Endothelial cell of umbilical vein (primary cell): Measurements from ENCODE around the gene ROBO2. TPM values are rescaled to one million over a fixed set of nuclear protein-coding genes. Genes with fewer than 3 reads are reported as not detected.

Source experiments
- BruUV-seq: library from RNA; stranded (reverse); fragments of 400-500 nt; replicated peaks from 2 replicates; lab custom pipeline; 2021; lab: Mats Ljungman, UMichigan
- CTCF ChIA-PET: fragments of 300-600, 350-600 bp; sonication (Branson Sonifier 250); formaldehyde crosslinking; loops from one replicate; lab custom pipeline; 2021; ENCODE audit warnings: antibody characterized with exemption, inconsistent platforms; lab: Charles Lee
- POLR2A ChIA-PET: fragments of 300-600, 350-600 bp; sonication (Branson Sonifier 250); formaldehyde crosslinking; loops from one replicate; lab custom pipeline; 2021; ENCODE audit warnings: antibody characterized with exemption, inconsistent platforms; lab: Charles Lee
- DNase-seq: peaks from one replicate; pipeline ENCODE4 v3.0.0-alpha.2; 2011; ENCODE audit warnings: low read depth, low spot score
- FAIRE-seq: peaks from 2 replicates; lab custom pipeline; 2011; peaks lifted over from hg19 to GRCh38; lab: Jason Lieb, UNC
- H2AFZ ChIP-seq: 2 replicates; pipeline ENCODE4 v1.6.0; 2012; ENCODE audit warnings: low read depth, low read length, control low read depth, inconsistent platforms
- H3K27ac ChIP-seq: 2 replicates; pipeline ENCODE4 v1.5.1; 2011; ENCODE audit warnings: low read depth, mild to moderate bottlenecking, control low read depth, low read length, moderate library complexity; ENCODE audit not compliant: insufficient read depth
- H3K27me3 ChIP-seq, 2 experiments: 2 replicates each; pipeline versions ENCODE4 v1.6.0 to v1.6.1; 2011; ENCODE audit warnings: low read length in 2 of 2, mixed read lengths in 1 of 2; ENCODE audit not compliant: control insufficient read depth in 2 of 2, insufficient read depth in 2 of 2
- H3K36me3 ChIP-seq, 2 experiments: 2 replicates in 1 of 2; 3 replicates in 1 of 2; pipeline ENCODE4 v1.5.1; 2011; ENCODE audit warnings: low read length in 2 of 2, mild to moderate bottlenecking in 1 of 2, moderate library complexity in 1 of 2; ENCODE audit not compliant: control insufficient read depth in 2 of 2, insufficient read depth in 2 of 2; ENCODE audit errors: extremely low read depth in 1 of 2
- H3K4me1 ChIP-seq: 3 replicates; pipeline ENCODE4 v1.5.1; 2011; ENCODE audit warnings: mild to moderate bottlenecking, low read length; ENCODE audit not compliant: control insufficient read depth, insufficient read depth; ENCODE audit errors: extremely low read depth
- H3K4me2 ChIP-seq: 2 replicates; pipeline ENCODE4 v1.6.1; 2011; ENCODE audit warnings: low read length, control low read depth, mixed read lengths; ENCODE audit not compliant: insufficient read depth
- H3K4me3 ChIP-seq, 3 experiments: fragments of 200-600 bp in 1 of 3; sonication (generic), shearing (Covaris generic) in 1 of 3; replicated peaks in 1 of 3; 2 replicates each; pipeline ENCODE4 v1.5.1; 2011 to 2016; ENCODE audit warnings: control low read depth in 3 of 3, low read length in 3 of 3, mild to moderate bottlenecking in 2 of 3, inconsistent platforms in 1 of 3, low read depth in 1 of 3, moderate library complexity in 1 of 3; ENCODE audit not compliant: insufficient read depth in 1 of 3
- H3K79me2 ChIP-seq: 2 replicates; pipeline ENCODE4 v1.6.0; 2012; ENCODE audit warnings: low read length, inconsistent platforms; ENCODE audit not compliant: control insufficient read depth, insufficient read depth
- H3K9ac ChIP-seq: replicated peaks from 2 replicates; pipeline ENCODE3; 2011; ENCODE audit warnings: low read length, control low read depth; ENCODE audit not compliant: insufficient read depth; ENCODE audit errors: extremely low read depth
- H3K9me1 ChIP-seq: replicated peaks from 3 replicates; pipeline ENCODE4 v1.6.0; 2011; ENCODE audit warnings: mild to moderate bottlenecking, low read length; ENCODE audit not compliant: control insufficient read depth, insufficient read depth; ENCODE audit errors: extremely low read depth
- H3K9me3 ChIP-seq: replicated peaks from 2 replicates; pipeline ENCODE4 v1.5.1; 2012; ENCODE audit warnings: low read length, inconsistent platforms; ENCODE audit not compliant: control insufficient read depth, insufficient read depth
- H4K20me1 ChIP-seq: replicated peaks from 2 replicates; pipeline ENCODE3; 2011; ENCODE audit warnings: mild to moderate bottlenecking, low read length; ENCODE audit not compliant: control insufficient read depth, insufficient read depth; ENCODE audit errors: extremely low read depth
- EZH2 ChIP-seq: IDR thresholded peaks from 2 replicates; pipeline ENCODE4 v1.6.1; 2012; ENCODE audit warnings: borderline replicate concordance, low read depth, mild to moderate bottlenecking, moderate library complexity, low read length, inconsistent platforms; ENCODE audit not compliant: severe bottlenecking
- FOS ChIP-seq: IDR thresholded peaks from 2 replicates; pipeline ENCODE4 v1.6.1; 2011; ENCODE audit warnings: mild to moderate bottlenecking, low read length, moderate library complexity, borderline replicate concordance; ENCODE audit not compliant: insufficient read depth
- GATA2 ChIP-seq: IDR thresholded peaks from 2 replicates; pipeline ENCODE4 v1.7.0; 2011; ENCODE audit warnings: low read depth, mild to moderate bottlenecking, moderate library complexity, mixed read lengths, low read length; ENCODE audit not compliant: insufficient read length, insufficient read depth
- JUN ChIP-seq: IDR thresholded peaks from 2 replicates; pipeline ENCODE4 v1.6.1; 2011; ENCODE audit warnings: borderline replicate concordance, low read depth; ENCODE audit not compliant: insufficient read length, insufficient read depth
- MYC ChIP-seq: IDR thresholded peaks from one replicate; pipeline ENCODE4 v1.6.1; 2011; ENCODE audit warnings: mild to moderate bottlenecking, low read depth, low read length
- POLR2A ChIP-seq: IDR thresholded peaks from 2 replicates; pipeline ENCODE4 v1.6.1; 2012; ENCODE audit warnings: low read depth, mild to moderate bottlenecking, control low read depth, low read length
- POLR2AphosphoS5 ChIP-seq: IDR thresholded peaks from 2 replicates; pipeline ENCODE4 v1.6.1; 2012; ENCODE audit warnings: low read depth, mild to moderate bottlenecking, control low read depth, low read length, moderate library complexity; ENCODE audit not compliant: insufficient read depth
- dilution Hi-C: fragments of 300-500 bp; cut with MboI; formaldehyde crosslinking; loops from one replicate; pipeline ENCODE4 v1.15.0; 2019; ENCODE audit warnings: low sequenced_read_pairs; ENCODE audit not compliant: extremely low pct_ligation_motif_present
- intact Hi-C: fragments of 100-400 bp; cut with micrococcal nuclease; formaldehyde crosslinking; loops from one replicate; pipeline ENCODE4 v1.10.0; 2022
- polyA plus RNA-seq, 4 experiments: library from polyadenylated mRNA; depleted of rRNA in 3 of 4; stranded (reverse) in 3 of 4; unstranded in 1 of 4; fragments of >200 nt; gene quantifications; 2 replicates each; pipeline versions ENCODE4 v1.2.1 to v1.2.3, GENCODE V29; 2011 to 2012; ENCODE audit warnings: missing spikeins in 1 of 4
- total RNA-seq: library from RNA; stranded (reverse); gene quantifications from 2 replicates; pipeline ENCODE4 v1.2.3, GENCODE V29; 2021
- TF ChIP-seq, protein P1 (sequence below): IDR thresholded peaks from 2 replicates; pipeline ENCODE4 v1.6.1; 2011; ENCODE audit not compliant: insufficient read depth, insufficient read length
- TF ChIP-seq, protein P2 (sequence below), 2 donors: IDR thresholded peaks; 1 replicate in 1 of 2; 2 replicates in 1 of 2; pipeline ENCODE4 v1.5.1; 2011; ENCODE audit warnings: low read length in 2 of 2, mild to moderate bottlenecking in 2 of 2, moderate library complexity in 2 of 2, control low read depth in 1 of 2, inconsistent platforms in 1 of 2, low read depth in 1 of 2; ENCODE audit not compliant: insufficient read depth in 1 of 2; ENCODE audit errors: extremely low read depth in 1 of 2

Gene ROBO2
- total and polyA plus RNA-seq, 2 donors (not counting 3 experiments of a cell fraction or from before 2014, with no cell fraction given), result not detected

DNA sequence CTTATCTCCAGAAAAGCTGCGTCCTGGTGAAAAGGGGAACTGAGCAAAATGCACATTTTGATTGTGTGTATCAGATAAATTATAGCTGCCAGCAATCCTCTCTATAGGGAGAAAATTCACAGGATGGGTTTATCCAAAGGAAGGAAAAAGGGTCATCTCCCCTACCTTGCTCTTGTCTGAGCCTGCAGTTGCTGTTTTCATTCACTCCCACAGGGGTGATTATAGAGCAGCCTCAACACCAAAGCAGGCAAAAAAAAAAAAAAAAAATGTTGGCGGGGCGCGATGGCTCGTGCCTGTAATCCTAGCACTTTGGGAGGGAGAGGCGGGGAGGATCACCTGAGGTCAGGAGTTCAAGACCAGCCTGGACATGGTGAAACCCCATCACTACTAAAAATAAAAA lies 333.7 kb downstream of the ROBO2 start:
- H3K4me2 ChIP-seq, result no peak overlapping the region
- H3K4me3 ChIP-seq, result no peak overlapping the region
- BruUV-seq, result no TSS peak
- POLR2A ChIA-PET, result no interaction called here
- DNase-seq, result no peak
- dilution Hi-C loops (no loop called here), intact Hi-C loops (no loop called here)
- no peak overlapping the region for H3K27ac ChIP-seq
- no peaks in the 10 kb centered on the region for H4K20me1 ChIP-seq
- H2AFZ ChIP-seq, result no peak overlapping the region
- no peaks in the 10 kb centered on the region for H3K9me3 ChIP-seq
- no peak for FAIRE-seq
- no peaks in the 10 kb centered on the region for H3K36me3 ChIP-seq
- no peaks in the 10 kb centered on the region for H3K27me3 ChIP-seq
- TF ChIP-seq POLR2A (no peak), GATA2 (no peak), EZH2 (no peak), POLR2AphosphoS5 (no peak), FOS (no peak), MYC (no peak), JUN (no peak)
- TF ChIP-seq, protein P1, sequence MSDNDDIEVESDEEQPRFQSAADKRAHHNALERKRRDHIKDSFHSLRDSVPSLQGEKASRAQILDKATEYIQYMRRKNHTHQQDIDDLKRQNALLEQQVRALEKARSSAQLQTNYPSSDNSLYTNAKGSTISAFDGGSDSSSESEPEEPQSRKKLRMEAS, result no peak
- TF ChIP-seq, protein P2, sequence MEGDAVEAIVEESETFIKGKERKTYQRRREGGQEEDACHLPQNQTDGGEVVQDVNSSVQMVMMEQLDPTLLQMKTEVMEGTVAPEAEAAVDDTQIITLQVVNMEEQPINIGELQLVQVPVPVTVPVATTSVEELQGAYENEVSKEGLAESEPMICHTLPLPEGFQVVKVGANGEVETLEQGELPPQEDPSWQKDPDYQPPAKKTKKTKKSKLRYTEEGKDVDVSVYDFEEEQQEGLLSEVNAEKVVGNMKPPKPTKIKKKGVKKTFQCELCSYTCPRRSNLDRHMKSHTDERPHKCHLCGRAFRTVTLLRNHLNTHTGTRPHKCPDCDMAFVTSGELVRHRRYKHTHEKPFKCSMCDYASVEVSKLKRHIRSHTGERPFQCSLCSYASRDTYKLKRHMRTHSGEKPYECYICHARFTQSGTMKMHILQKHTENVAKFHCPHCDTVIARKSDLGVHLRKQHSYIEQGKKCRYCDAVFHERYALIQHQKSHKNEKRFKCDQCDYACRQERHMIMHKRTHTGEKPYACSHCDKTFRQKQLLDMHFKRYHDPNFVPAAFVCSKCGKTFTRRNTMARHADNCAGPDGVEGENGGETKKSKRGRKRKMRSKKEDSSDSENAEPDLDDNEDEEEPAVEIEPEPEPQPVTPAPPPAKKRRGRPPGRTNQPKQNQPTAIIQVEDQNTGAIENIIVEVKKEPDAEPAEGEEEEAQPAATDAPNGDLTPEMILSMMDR (IDR thresholded peaks at IDR 0.05; ENCODE audit: extremely low read depth in 1 of 2, insufficient read depth in 1 of 2, low read depth in 1 of 2, low read length in 2 of 2), result no peak
- no peaks in the 10 kb centered on the region for H3K9me1 ChIP-seq
- no peaks in the 10 kb centered on the region for H3K79me2 ChIP-seq
- no peaks in the 10 kb centered on the region for H3K4me1 ChIP-seq
- CTCF ChIA-PET, result no interaction called here
- H3K9ac ChIP-seq, result no peak overlapping the region
